ENCODE measurements around the gene ARHGAP15.

The ARHGAP15 gene

DNA sequence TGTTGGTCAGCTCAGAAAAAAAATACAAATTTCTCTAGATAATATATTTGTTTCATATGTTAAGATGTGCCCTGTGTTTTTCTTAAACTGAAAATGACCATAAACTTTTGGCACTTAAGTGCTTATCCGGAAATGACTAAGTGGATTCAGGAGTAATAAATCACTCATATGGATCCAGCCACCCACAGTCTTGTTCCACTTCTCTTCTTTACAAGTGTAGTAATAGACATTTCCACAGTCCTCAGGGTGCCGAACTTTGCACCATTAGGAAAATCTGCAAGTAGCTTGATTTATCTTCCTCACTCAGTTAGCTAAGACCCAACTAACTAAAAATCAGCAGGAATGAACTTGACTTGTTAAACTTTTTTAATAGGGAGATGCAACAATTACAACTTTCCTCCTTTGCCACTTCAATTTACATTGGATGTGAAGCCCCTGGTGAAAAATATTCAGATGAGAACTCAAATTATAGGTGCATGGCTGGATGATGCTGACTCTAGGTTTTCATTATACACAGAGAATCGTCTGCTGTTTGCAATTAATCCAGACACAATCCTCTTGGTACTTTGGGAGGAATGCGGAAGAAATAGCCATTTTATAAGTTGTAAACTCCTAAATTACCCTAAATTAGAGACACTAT lies 322.5 kb downstream of the ARHGAP15 start:
- H3K27me3 ChIP-seq (ENCODE audit: insufficient read depth, insufficient read length) = no peaks in the 10 kb centered on the region
- H3K4me3 ChIP-seq (ENCODE audit: insufficient read length, low read depth) = no peak overlapping the region
- DNase-seq (ENCODE audit: low read depth, low spot score) = no peak
- no peaks in the 10 kb centered on the region for H3K36me3 ChIP-seq (ENCODE audit: insufficient read depth, insufficient read length, low read length)
- H3K9ac ChIP-seq (ENCODE audit: insufficient read length, low read depth) = no peak overlapping the region
- H3K4me1 ChIP-seq (ENCODE audit: insufficient read depth, insufficient read length) = no peaks in the 10 kb centered on the region
- TF ChIP-seq SUZ12 (IDR thresholded peaks at IDR 0.05; ENCODE audit: extremely low read depth, insufficient read depth, insufficient read length) (no peak), YY1 (IDR thresholded peaks at IDR 0.05; ENCODE audit: insufficient read depth, insufficient read length) (no peak), ZNF274 (IDR thresholded peaks at IDR 0.05; ENCODE audit: low read depth, low read length) (no peak)
- no peaks in the 10 kb centered on the region for H3K9me3 ChIP-seq (ENCODE audit: insufficient read depth, low read length)

DNA sequence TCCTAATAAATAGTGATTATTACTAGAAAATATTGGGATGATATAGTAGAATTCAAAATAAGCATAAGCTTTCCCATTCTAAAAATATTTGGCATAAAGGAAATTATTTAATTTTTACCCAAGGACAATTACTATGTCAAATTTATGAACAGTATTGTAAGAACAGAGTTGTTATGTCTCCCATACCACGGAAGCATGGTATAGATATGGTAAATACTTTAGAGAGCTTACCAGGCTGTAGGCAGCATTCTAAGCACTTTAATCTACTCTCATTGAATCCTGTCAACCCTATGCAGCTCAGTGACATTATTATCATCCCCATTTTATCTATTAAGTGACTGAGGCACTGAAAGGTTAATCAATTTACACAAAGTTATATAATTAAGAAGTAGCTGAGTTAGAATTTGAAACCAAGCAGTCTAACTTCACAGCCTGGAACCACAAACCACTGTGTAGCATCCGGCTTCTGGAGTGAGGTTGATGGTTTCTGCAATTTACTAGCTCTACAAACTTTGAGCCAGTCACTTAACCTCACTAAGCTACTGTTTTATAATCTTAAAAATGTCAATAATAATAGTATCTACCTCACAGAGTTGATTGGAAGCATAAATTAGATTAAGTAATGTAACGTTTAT lies 323.7 kb downstream of the ARHGAP15 start:
- no peak overlapping the region for H3K9ac ChIP-seq (ENCODE audit: insufficient read length, low read depth)
- H3K4me3 ChIP-seq (ENCODE audit: insufficient read length, low read depth) = no peak overlapping the region
- H3K4me1 ChIP-seq (ENCODE audit: insufficient read depth, insufficient read length) = no peaks in the 10 kb centered on the region
- H3K36me3 ChIP-seq (ENCODE audit: insufficient read depth, insufficient read length, low read length) = no peaks in the 10 kb centered on the region
- H3K27me3 ChIP-seq (ENCODE audit: insufficient read depth, insufficient read length) = no peaks in the 10 kb centered on the region
- H3K9me3 ChIP-seq (ENCODE audit: insufficient read depth, low read length) = no peaks in the 10 kb centered on the region
- no peak for TF ChIP-seq SUZ12 (IDR thresholded peaks at IDR 0.05; ENCODE audit: extremely low read depth, insufficient read depth, insufficient read length)
- no peak for TF ChIP-seq YY1 (IDR thresholded peaks at IDR 0.05; ENCODE audit: insufficient read depth, insufficient read length)
- no peak for TF ChIP-seq ZNF274 (IDR thresholded peaks at IDR 0.05; ENCODE audit: low read depth, low read length)
- DNase-seq (ENCODE audit: low read depth, low spot score) = no peak

DNA sequence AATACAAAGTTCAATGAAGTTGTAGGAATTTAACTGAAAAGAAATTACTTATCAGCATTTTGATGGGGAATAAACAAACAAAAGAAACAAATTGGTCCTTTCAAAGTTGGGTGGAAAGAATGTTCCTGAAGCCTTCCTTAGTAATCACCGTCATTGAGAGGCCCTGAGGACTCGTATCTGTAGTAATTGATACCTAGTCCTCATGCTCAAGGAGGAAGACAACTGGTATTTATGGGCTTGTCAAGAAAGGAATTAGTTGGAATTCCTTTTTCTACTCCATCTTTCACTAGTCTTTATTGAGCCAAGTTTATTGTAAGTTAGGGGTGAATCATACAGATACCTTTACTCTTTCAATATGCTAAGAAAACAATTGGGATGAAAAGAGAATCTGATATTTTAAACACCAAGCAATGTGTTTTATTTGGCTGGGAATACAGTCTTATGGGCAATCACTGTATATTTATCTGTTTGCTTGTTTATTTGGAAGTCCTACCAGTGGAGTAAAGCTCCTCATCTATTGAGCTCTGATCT lies 324.8 kb downstream of the ARHGAP15 start:
- TF ChIP-seq SUZ12 (IDR thresholded peaks at IDR 0.05; ENCODE audit: extremely low read depth, insufficient read depth, insufficient read length) (no peak), YY1 (IDR thresholded peaks at IDR 0.05; ENCODE audit: insufficient read depth, insufficient read length) (no peak), ZNF274 (IDR thresholded peaks at IDR 0.05; ENCODE audit: low read depth, low read length) (no peak)
- DNase-seq (ENCODE audit: low read depth, low spot score) = no peak
- no peak overlapping the region for H3K4me3 ChIP-seq (ENCODE audit: insufficient read length, low read depth)
- no peak overlapping the region for H3K9ac ChIP-seq (ENCODE audit: insufficient read length, low read depth)
- H3K36me3 ChIP-seq (ENCODE audit: insufficient read depth, insufficient read length, low read length) = no peaks in the 10 kb centered on the region
- H3K27me3 ChIP-seq (ENCODE audit: insufficient read depth, insufficient read length) = no peaks in the 10 kb centered on the region
- no peaks in the 10 kb centered on the region for H3K4me1 ChIP-seq (ENCODE audit: insufficient read depth, insufficient read length)
- no peaks in the 10 kb centered on the region for H3K9me3 ChIP-seq (ENCODE audit: insufficient read depth, low read length)

DNA sequence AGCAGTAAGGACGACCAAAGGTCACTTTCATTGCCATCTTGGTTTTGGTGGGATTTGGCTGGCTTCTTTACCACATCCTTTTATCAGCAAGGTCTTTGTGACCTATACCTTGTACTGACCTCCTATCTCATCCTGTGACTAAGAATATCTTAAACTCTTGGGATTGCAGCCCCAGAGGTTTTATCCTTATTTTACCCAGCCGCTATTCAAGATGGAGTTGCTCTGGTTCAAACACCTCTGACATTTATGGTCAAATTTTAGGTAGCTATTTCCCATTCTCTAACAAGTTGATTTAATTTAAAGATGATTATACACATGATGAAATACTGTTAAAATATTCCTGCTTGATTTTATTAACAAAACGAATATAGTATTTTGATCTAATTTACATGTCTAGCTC lies 326.1 kb downstream of the ARHGAP15 start:
- TF ChIP-seq YY1 (IDR thresholded peaks at IDR 0.05; ENCODE audit: insufficient read depth, insufficient read length) (no peak), ZNF274 (IDR thresholded peaks at IDR 0.05; ENCODE audit: low read depth, low read length) (no peak), SUZ12 (IDR thresholded peaks at IDR 0.05; ENCODE audit: extremely low read depth, insufficient read depth, insufficient read length) (no peak)
- Histone ChIP-seq H3K9ac (ENCODE audit: insufficient read length, low read depth) (no peak overlapping the region), H3K4me1 (ENCODE audit: insufficient read depth, insufficient read length) (no peaks in the 10 kb centered on the region), H3K36me3 (ENCODE audit: insufficient read depth, insufficient read length, low read length) (no peaks in the 10 kb centered on the region), H3K4me3 (ENCODE audit: insufficient read length, low read depth) (no peak overlapping the region), H3K27me3 (ENCODE audit: insufficient read depth, insufficient read length) (no peaks in the 10 kb centered on the region), H3K9me3 (ENCODE audit: insufficient read depth, low read length) (no peaks in the 10 kb centered on the region)
- DNase-seq (ENCODE audit: low read depth, low spot score) = no peak

DNA sequence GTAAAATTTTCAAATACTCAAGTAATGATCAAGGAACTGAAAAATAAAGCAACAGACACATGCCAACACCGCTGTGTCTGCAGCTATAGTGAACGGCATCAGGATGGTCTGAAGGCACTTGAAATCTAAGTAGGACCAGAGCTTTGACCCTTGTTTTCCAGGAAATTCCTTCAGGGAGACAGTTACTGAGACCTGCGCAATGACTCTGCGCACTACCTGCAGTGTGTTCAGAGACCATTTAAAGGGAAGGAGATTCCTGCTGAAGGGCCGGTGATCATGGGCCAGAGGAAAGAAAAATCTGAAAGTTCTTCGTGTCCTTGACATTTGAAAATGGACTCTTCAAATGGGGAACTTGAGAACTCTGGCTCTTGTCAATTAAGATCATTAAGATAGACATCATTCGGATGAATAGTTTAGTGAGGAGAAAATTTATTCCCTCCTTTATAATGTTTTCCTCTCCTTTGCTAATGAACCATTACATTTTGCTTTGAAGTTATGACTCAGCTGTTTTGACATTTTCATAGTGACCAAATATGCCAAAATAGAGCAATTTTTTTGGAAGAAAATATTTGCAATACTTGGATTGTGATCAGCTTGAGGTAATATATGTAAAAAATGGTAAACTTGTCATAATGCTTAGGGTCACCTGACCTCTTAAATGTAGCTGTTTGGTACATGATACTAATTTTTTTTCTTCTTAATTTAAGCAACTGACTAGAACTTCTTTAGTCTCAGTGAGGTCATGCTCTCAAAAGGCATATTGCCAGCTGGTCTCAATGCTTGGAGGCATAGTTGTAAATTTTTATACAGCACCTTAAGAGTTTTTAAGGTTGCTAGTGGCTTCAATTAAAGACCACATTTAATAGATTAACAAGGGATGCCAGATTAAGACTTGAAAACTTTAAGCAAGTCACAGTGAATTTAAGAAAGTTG lies 329.3 kb downstream of the ARHGAP15 start:
- Histone ChIP-seq H3K36me3 (ENCODE audit: insufficient read depth, insufficient read length, low read length) (no peaks in the 10 kb centered on the region), H3K9ac (ENCODE audit: insufficient read length, low read depth) (no peak overlapping the region), H3K9me3 (ENCODE audit: insufficient read depth, low read length) (no peaks in the 10 kb centered on the region), H3K4me3 (ENCODE audit: insufficient read length, low read depth) (no peak overlapping the region), H3K27me3 (ENCODE audit: insufficient read depth, insufficient read length) (no peaks in the 10 kb centered on the region), H3K4me1 (ENCODE audit: insufficient read depth, insufficient read length) (no peaks in the 10 kb centered on the region)
- no peak for TF ChIP-seq SUZ12 (IDR thresholded peaks at IDR 0.05; ENCODE audit: extremely low read depth, insufficient read depth, insufficient read length)
- no peak for TF ChIP-seq YY1 (IDR thresholded peaks at IDR 0.05; ENCODE audit: insufficient read depth, insufficient read length)
- TF ChIP-seq ZNF274 (IDR thresholded peaks at IDR 0.05; ENCODE audit: low read depth, low read length) = no peak
- no peak for DNase-seq (ENCODE audit: low read depth, low spot score)

DNA sequence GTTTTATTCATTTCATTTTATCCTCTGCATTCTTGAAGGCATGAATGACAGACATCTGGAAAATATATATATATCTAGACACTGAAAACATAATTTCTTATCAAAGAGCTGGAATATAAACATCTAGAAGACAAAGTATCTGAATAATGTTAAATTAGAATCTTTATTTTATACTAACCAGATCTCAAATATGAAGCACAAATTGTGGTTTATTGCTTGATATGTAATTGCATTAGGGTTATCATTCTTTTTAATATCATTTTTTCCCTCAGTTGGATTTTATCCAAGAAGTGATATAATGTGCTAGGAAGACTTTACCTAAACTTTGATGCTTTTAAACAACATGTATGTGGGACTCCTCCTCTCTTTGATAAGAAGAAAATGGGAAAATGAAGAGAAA lies 331.2 kb downstream of the ARHGAP15 start:
- Histone ChIP-seq H3K9me3 (ENCODE audit: insufficient read depth, low read length) (no peaks in the 10 kb centered on the region), H3K36me3 (ENCODE audit: insufficient read depth, insufficient read length, low read length) (no peaks in the 10 kb centered on the region), H3K4me1 (ENCODE audit: insufficient read depth, insufficient read length) (no peaks in the 10 kb centered on the region), H3K4me3 (ENCODE audit: insufficient read length, low read depth) (no peak overlapping the region), H3K9ac (ENCODE audit: insufficient read length, low read depth) (no peak overlapping the region), H3K27me3 (ENCODE audit: insufficient read depth, insufficient read length) (no peaks in the 10 kb centered on the region)
- no peak for TF ChIP-seq ZNF274 (IDR thresholded peaks at IDR 0.05; ENCODE audit: low read depth, low read length)
- no peak for TF ChIP-seq YY1 (IDR thresholded peaks at IDR 0.05; ENCODE audit: insufficient read depth, insufficient read length)
- no peak for TF ChIP-seq SUZ12 (IDR thresholded peaks at IDR 0.05; ENCODE audit: extremely low read depth, insufficient read depth, insufficient read length)
- DNase-seq (ENCODE audit: low read depth, low spot score) = no peak

All from NT2/D1 (cell line).